ENCODE data around the gene PKN1.

The PKN1 gene

DNA sequence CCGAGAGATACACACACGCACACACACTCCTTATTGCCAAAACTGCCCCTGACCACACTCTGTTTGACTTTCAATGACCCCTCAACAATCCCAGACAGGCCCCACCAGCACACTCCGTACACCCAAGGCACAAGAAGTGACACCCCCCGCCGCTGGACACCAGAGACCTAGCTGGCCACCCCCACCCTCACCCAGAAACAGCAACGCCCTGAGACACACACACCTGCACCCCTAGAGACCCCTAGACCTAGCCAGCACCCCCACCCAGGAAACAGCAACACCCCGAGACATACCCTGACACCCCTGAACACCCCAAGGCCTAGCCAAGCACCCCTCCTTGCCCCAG lies 43.2 kb downstream of the PKN1 start:
- Histone ChIP-seq H3K4me3 (ENCODE audit: low read length) (no peak overlapping the region), H3K36me3 (ENCODE audit: control insufficient read depth, insufficient read depth, low read length) (peaks cover 6% of the 10 kb centered on the region), H3K27ac (ENCODE audit: low read length) (no peak overlapping the region), H3K27me3 (ENCODE audit: control insufficient read depth, insufficient read depth, low read length) (no peaks in the 10 kb centered on the region), H3K9me3 (ENCODE audit: control insufficient read depth, insufficient read depth, low read length) (no peaks in the 10 kb centered on the region), H3K4me1 (ENCODE audit: control insufficient read depth, insufficient read depth, low read length) (peaks cover 6% of the 10 kb centered on the region)
- no peak for DNase-seq (ENCODE audit: low read depth, low spot score)
- no CpG with 5 or more reads among the region's 7 CpGs for WGBS (ENCODE audit: insufficient coverage, insufficient read length)

DNA sequence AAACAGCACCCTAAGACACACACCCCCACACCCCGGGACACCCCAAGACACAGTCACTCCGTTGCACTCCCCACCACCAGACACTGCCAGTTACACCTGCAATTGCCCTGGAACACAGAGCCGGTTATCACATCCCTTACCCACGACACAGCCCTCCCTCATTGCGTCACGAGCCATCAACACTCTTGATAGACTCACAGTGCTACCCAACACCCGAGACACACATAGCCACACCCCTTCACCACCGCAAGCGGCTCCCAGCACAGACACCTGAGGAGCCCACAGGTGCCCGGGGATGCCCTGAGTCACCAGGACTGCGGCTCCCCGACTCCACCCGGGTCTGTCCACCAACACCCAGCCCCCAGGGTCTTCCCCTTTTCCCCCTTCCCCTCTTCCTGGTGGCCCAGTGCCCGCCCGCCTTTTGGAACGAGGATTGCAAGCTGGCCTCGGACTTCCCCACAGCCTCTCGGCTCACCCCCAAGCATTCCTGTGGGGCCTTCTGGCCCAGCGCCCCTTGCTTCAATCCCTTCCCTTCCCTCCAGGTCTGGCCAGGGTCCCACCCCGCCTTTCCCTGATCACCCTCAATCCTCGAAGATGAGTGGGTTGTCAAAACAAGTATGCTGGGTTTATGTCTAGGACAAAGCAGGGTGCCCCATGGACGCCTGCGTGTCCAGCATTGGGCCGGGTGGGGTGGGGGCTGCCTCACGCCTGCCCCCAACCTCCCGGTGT lies 43.7 kb downstream of the PKN1 start:
- H3K4me3 ChIP-seq (ENCODE audit: low read length), result no peak overlapping the region
- DNase-seq (ENCODE audit: low read depth, low spot score), result no peak
- H3K27ac ChIP-seq (ENCODE audit: low read length), result no peak overlapping the region
- H3K27me3 ChIP-seq (ENCODE audit: control insufficient read depth, insufficient read depth, low read length), result no peaks in the 10 kb centered on the region
- no CpG with 5 or more reads among the region's 26 CpGs for WGBS (ENCODE audit: insufficient coverage, insufficient read length)
- H3K9me3 ChIP-seq (ENCODE audit: control insufficient read depth, insufficient read depth, low read length), result no peaks in the 10 kb centered on the region
- H3K4me1 ChIP-seq (ENCODE audit: control insufficient read depth, insufficient read depth, low read length), result peaks cover 6% of the 10 kb centered on the region; the same call in 1 of the 2 replicates
- H3K36me3 ChIP-seq (ENCODE audit: control insufficient read depth, insufficient read depth, low read length), result peaks cover 7% of the 10 kb centered on the region

- H3K27ac ChIP-seq (ENCODE audit: low read length), result no peak overlapping the region
- WGBS (ENCODE audit: insufficient coverage, insufficient read length), result no CpG with 5 or more reads among the region's 10 CpGs
These were observed 44.5 kb downstream of the PKN1 start for GRCh38 chr19:14477418-14478112.

GRCh38 chr19:14478113-14478545 lies 45.0 kb downstream of the PKN1 start:
- Histone ChIP-seq H3K27me3 (ENCODE audit: control insufficient read depth, insufficient read depth, low read length) (no peaks in the 10 kb centered on the region), H3K4me3 (ENCODE audit: low read length) (no peak overlapping the region), H3K4me1 (ENCODE audit: control insufficient read depth, insufficient read depth, low read length) (peaks cover 6% of the 10 kb centered on the region; the same call in 1 of the 2 replicates), H3K36me3 (ENCODE audit: control insufficient read depth, insufficient read depth, low read length) (peaks cover 9% of the 10 kb centered on the region), H3K27ac (ENCODE audit: low read length) (no peak overlapping the region), H3K9me3 (ENCODE audit: control insufficient read depth, insufficient read depth, low read length) (no peaks in the 10 kb centered on the region)
- no peak for DNase-seq (ENCODE audit: low read depth, low spot score)
- WGBS (ENCODE audit: insufficient coverage, insufficient read length), result no CpG with 5 or more reads among the region's 24 CpGs

More at GRCh38 chr19:14477418-14478112, 44.5 kb downstream of the PKN1 start:
- Histone ChIP-seq H3K27me3 (ENCODE audit: control insufficient read depth, insufficient read depth, low read length) (no peaks in the 10 kb centered on the region), H3K9me3 (ENCODE audit: control insufficient read depth, insufficient read depth, low read length) (no peaks in the 10 kb centered on the region), H3K4me3 (ENCODE audit: low read length) (no peak overlapping the region), H3K36me3 (ENCODE audit: control insufficient read depth, insufficient read depth, low read length) (peaks cover 9% of the 10 kb centered on the region), H3K4me1 (ENCODE audit: control insufficient read depth, insufficient read depth, low read length) (peaks cover 6% of the 10 kb centered on the region; the same call in 1 of the 2 replicates)
- DNase-seq (ENCODE audit: low read depth, low spot score), result no peak

DNA sequence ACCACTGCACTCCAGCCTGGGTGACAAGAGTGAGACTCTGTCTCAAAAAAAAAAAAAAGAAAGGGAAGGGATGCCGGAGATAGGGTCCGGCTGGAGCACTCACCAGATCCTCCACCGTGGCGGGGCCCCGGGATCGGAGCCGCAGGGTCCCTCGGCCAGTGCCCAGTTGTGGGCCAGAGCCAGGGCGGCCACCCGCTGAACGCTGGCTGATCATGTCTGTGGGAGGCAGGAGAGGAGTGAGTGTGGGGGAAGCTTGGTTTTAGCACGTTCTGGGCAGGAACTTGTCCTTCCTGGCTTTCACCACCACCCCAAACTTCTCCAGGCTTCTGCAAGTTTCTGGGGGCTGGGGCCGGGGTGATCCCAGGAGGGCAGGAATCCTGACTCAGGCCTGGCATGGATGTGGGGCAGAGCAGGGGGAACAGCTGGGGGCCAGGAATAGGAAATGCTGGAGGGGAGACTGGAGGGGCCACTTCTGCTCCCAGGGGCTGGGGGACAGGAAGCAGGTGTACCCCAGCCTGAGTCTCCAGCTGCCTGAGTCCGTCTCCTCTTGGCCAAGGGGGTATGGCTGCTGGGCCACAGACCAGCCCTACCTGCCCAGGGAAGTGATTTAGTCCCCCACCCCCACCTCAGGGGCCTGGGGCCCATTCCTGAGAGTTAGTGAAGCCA lies 46.3 kb downstream of the PKN1 start:
- H3K36me3 ChIP-seq (ENCODE audit: control insufficient read depth, insufficient read depth, low read length), result peaks cover 9% of the 10 kb centered on the region; the same call in 1 of the 2 replicates
- no peak overlapping the region for H3K27ac ChIP-seq (ENCODE audit: low read length)
- no peaks in the 10 kb centered on the region for H3K9me3 ChIP-seq (ENCODE audit: control insufficient read depth, insufficient read depth, low read length)
- H3K4me1 ChIP-seq (ENCODE audit: control insufficient read depth, insufficient read depth, low read length), result peaks cover 6% of the 10 kb centered on the region; the same call in 1 of the 2 replicates
- no peaks in the 10 kb centered on the region for H3K27me3 ChIP-seq (ENCODE audit: control insufficient read depth, insufficient read depth, low read length)
- no CpG with 5 or more reads among the region's 14 CpGs for WGBS (ENCODE audit: insufficient coverage, insufficient read length)
- H3K4me3 ChIP-seq (ENCODE audit: low read length), result no peak overlapping the region
- no peak for DNase-seq (ENCODE audit: low read depth, low spot score)

DNA sequence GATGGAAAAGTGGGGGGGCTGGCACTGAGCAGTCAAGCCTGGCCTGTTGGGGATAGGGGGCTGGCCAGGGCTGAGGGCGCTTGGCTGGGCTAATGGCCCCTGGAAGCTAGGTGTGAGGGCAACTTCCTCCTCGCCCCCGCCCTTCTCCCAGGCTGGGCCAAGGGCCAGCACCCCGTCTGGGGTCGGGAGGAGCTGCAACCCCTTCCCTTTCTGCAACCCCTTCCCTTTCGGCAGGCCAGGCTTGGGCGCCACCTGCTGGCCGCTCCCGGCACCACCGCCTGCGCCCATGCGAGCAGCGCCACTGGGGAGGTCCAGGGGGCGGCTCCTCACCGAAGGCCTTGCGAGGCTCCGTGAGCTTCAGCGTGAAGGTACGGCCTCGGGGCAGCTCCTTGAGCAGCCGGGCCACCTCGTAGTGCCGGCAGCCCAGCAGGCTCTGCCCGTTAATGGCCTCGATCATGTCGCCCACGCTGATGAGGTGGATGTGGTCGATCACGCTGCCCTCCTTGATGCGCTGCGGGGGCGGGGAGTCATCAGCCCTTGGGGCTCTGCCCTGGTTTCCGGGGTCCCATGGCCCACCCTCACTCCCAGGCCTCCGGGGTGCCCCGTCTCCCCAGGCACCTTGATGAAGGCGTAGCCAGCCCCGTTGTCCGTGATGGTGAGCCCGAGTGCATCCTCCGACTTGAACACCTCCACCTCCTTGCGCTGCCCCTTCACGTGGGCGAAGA lies 47.0 kb downstream of the PKN1 start:
- H3K9me3 ChIP-seq (ENCODE audit: control insufficient read depth, insufficient read depth, low read length), result no peaks in the 10 kb centered on the region
- no peaks in the 10 kb centered on the region for H3K27me3 ChIP-seq (ENCODE audit: control insufficient read depth, insufficient read depth, low read length)
- no CpG with 5 or more reads among the region's 43 CpGs for WGBS (ENCODE audit: insufficient coverage, insufficient read length)
- H3K36me3 ChIP-seq (ENCODE audit: control insufficient read depth, insufficient read depth, low read length), result peaks cover 9% of the 10 kb centered on the region; the same call in 1 of the 2 replicates
- peak; percentile 66 for DNase-seq (ENCODE audit: low read depth, low spot score)
- H3K4me1 ChIP-seq (ENCODE audit: control insufficient read depth, insufficient read depth, low read length), result peaks cover 3% of the 10 kb centered on the region; the same call in 1 of the 2 replicates
- H3K27ac ChIP-seq (ENCODE audit: low read length), result no peak overlapping the region
- H3K4me3 ChIP-seq (ENCODE audit: low read length), result no peak overlapping the region

DNA sequence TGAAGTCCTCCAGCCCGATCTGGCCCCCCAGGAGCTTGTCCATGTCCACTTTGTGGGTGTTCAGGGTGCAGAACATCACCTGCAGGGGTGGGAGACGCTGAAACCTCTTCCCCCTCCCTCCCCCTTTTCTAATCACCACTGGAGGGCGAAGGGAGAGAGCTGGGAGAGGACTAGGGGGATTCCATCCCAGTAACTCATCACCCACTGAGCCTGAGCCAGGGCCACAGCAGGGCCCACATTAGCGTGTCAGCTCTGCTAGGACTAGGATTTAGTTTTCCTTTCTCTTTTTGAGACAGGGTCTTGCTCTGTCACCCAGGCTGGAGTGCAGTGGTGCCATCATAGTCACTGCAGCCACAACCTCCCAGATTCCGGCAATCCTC lies 47.6 kb downstream of the PKN1 start:
- DNase-seq (ENCODE audit: low read depth, low spot score), result no peak
- no peak overlapping the region for H3K27ac ChIP-seq (ENCODE audit: low read length)
- no CpG with 5 or more reads among the region's 5 CpGs for WGBS (ENCODE audit: insufficient coverage, insufficient read length)

GRCh38 chr19:14482172-14482941 lies 49.3 kb downstream of the PKN1 start:
- no peak overlapping the region for H3K27ac ChIP-seq (ENCODE audit: low read length)
- H3K4me3 ChIP-seq (ENCODE audit: low read length), result no peak overlapping the region
- H3K36me3 ChIP-seq (ENCODE audit: control insufficient read depth, insufficient read depth, low read length), result peaks cover 9% of the 10 kb centered on the region; the same call in 1 of the 2 replicates
- no CpG with 5 or more reads among the region's 18 CpGs for WGBS (ENCODE audit: insufficient coverage, insufficient read length)
- no peaks in the 10 kb centered on the region for H3K27me3 ChIP-seq (ENCODE audit: control insufficient read depth, insufficient read depth, low read length)
- DNase-seq (ENCODE audit: low read depth, low spot score), result no peak
- no peaks in the 10 kb centered on the region for H3K9me3 ChIP-seq (ENCODE audit: control insufficient read depth, insufficient read depth, low read length)
- peaks cover 2% of the 10 kb centered on the region; the same call in 1 of the 2 replicates for H3K4me1 ChIP-seq (ENCODE audit: control insufficient read depth, insufficient read depth, low read length)

More for the DNA sequence above, 47.6 kb downstream of the PKN1 start:
- Histone ChIP-seq H3K27me3 (ENCODE audit: control insufficient read depth, insufficient read depth, low read length) (no peaks in the 10 kb centered on the region), H3K4me3 (ENCODE audit: low read length) (no peak overlapping the region), H3K9me3 (ENCODE audit: control insufficient read depth, insufficient read depth, low read length) (no peaks in the 10 kb centered on the region), H3K36me3 (ENCODE audit: control insufficient read depth, insufficient read depth, low read length) (peaks cover 9% of the 10 kb centered on the region; the same call in 1 of the 2 replicates), H3K4me1 (ENCODE audit: control insufficient read depth, insufficient read depth, low read length) (peaks cover 3% of the 10 kb centered on the region)

DNA sequence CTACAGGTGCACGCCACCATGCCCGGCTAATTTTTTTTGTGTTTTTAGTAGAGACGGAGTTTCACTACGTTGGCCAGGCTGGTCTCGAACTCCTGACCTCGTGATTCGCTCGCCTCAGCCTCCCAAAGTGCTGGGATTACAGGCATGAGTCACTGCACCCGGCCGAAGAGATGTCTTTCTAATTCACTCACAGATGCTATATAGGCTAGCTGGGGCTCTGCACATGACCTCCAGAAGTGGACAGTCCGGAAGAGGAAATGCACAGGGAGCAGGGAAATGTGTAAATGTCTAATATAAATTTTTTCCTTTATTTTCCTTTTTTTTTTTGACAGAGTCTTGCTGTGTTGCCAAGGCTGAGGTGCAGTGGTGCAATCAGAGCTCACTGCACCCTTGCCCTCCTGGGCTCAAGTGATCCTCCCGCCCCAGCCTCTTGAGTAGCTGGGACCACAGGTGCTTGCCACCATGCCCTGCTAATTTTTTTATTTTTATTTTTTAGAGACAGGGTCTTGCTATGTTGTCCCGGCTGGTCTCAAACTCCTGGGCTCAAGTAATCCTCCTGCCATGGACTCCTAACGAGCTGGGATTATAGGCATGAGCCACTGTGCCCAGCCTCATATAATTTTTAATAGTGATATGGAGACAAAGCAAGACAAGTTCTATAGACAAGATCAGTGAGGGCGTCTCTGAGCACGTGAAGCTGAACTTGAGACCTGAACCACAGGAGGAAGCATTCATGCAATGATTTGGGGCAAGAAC lies 54.4 kb downstream of the PKN1 start:
- no CpG with 5 or more reads among the region's 16 CpGs for WGBS (ENCODE audit: insufficient coverage, insufficient read length)
- no peak overlapping the region for H3K4me3 ChIP-seq (ENCODE audit: low read length)
- H3K27ac ChIP-seq (ENCODE audit: low read length), result no peak overlapping the region
- H3K9me3 ChIP-seq (ENCODE audit: control insufficient read depth, insufficient read depth, low read length), result no peaks in the 10 kb centered on the region
- no peaks in the 10 kb centered on the region for H3K27me3 ChIP-seq (ENCODE audit: control insufficient read depth, insufficient read depth, low read length)
- no peaks in the 10 kb centered on the region; the same call in 1 of the 2 replicates for H3K36me3 ChIP-seq (ENCODE audit: control insufficient read depth, insufficient read depth, low read length)
- no peak for DNase-seq (ENCODE audit: low read depth, low spot score)
- H3K4me1 ChIP-seq (ENCODE audit: control insufficient read depth, insufficient read depth, low read length), result no peaks in the 10 kb centered on the region; the same call in 1 of the 2 replicates

Measured in iPS DF 6.9 (cell line).